ENCODE results near the gene SH2D3A. TPM values are rescaled to one million over a fixed set of nuclear protein-coding genes. Genes with fewer than 3 reads are reported as not detected.

Gene SH2D3A
- total and polyA plus RNA-seq, 2 of the 8 experiments (the other 6 are each of a cell fraction or from before 2014, with no cell fraction given), result 14.5 to 22.1 TPM

DNA sequence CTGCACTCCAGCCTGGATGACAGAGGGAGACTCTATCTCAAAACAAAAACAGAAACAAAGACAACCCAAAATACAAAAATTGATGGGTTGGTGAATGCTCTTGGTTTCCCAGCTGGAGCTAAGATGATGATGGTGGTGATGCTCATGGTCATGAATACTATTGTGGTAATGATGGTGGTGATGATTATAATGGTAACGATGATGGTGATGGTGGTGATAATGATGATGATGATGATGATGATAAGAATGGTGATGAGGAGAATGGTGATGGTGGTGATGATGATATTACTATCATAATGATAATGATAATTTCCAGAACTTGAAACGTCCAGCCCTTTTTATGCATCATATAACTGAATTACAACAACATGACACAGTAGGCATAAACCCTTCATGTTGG is 45.4 kb upstream of the SH2D3A start:
- ChIA-PET CTCF (ENCODE audit: partially characterized antibody) (interaction anchor here (1.0 to 1.2 kb wide), 2 partner anchors 43 to 51 kb away, joined by 3 to 4 read pairs; no protein-coding TSS in a partner anchor), POLR2A (ENCODE audit: partially characterized antibody) (interaction anchor here (0.6 to 1.8 kb wide), 3 partner anchors 10 to 14 kb away, joined by 3 to 7 read pairs (median 3); no protein-coding TSS in a partner anchor)
- Histone ChIP-seq H4K20me1 (replicated peaks in 1 of 2; ENCODE audit: control insufficient read depth in 1 of 2, insufficient read depth in 2 of 2, low read length in 2 of 2) (no peaks in the 10 kb centered on the region), H2AFZ (ENCODE audit: low read length) (no peak overlapping the region), H3K4me2 (ENCODE audit: insufficient read depth in 1 of 2, low read depth in 2 of 2, low read length in 2 of 2) (no peak overlapping the region), H3K9ac (replicated peaks in 1 of 4; ENCODE audit: extremely low read depth in 1 of 4, low read depth in 3 of 4, low read length in 3 of 4) (no peak overlapping the region), H3K23ac (ENCODE audit: insufficient read length) (no peak overlapping the region), H2BK12ac (ENCODE audit: low read depth, low read length) (no peak overlapping the region), H3K27ac (ENCODE audit: low read depth, low read length) (no peak overlapping the region), H4K8ac (ENCODE audit: extremely low read depth, insufficient read depth, low read length) (no peak overlapping the region), H3K23me2 (ENCODE audit: low read depth, low read length) (peaks cover 2% of the 10 kb centered on the region; the same call in 1 of the 2 replicates), H3K18ac (ENCODE audit: extremely low read depth, low read length) (no peak overlapping the region), H2AK5ac (ENCODE audit: low read depth, low read length) (no peak overlapping the region), H2BK120ac (replicated peaks; ENCODE audit: low read depth, low read length) (no peak overlapping the region), H4K91ac (replicated peaks; ENCODE audit: insufficient read length, low read length) (no peak overlapping the region), H3K27me3 (replicated peaks in 1 of 4; ENCODE audit: control insufficient read depth in 3 of 4, extremely low read depth in 1 of 4, insufficient read depth in 3 of 4, low read length in 3 of 4) (no peaks in the 10 kb centered on the region), H2BK5ac (ENCODE audit: low read depth, low read length) (no peak overlapping the region), H4K5ac (ENCODE audit: insufficient read length, low read depth, low read length) (no peak overlapping the region), H3K14ac (ENCODE audit: insufficient read length) (no peak overlapping the region), H3K79me1 (ENCODE audit: low read depth, low read length) (no peaks in the 10 kb centered on the region), H3K4me3 (ENCODE audit: extremely low read depth in 1 of 4, insufficient read depth in 2 of 4, low read depth in 3 of 4, low read length in 4 of 4) (no peak overlapping the region), H3K56ac (replicated peaks; ENCODE audit: insufficient read length, low read depth, low read length) (peak overlapping the region; percentile 59), H2BK20ac (ENCODE audit: low read length) (no peak overlapping the region), H3K36me3 (ENCODE audit: control insufficient read depth in 2 of 4, insufficient read depth in 4 of 4, low read length in 3 of 4) (no peaks in the 10 kb centered on the region), H3K79me2 (ENCODE audit: control insufficient read depth in 1 of 2, insufficient read depth in 2 of 2, low read length in 2 of 2) (no peaks in the 10 kb centered on the region), H3K4ac (replicated peaks; ENCODE audit: insufficient read length, low read depth, low read length) (no peak overlapping the region), H3K4me1 (replicated peaks in 1 of 4; ENCODE audit: control insufficient read depth in 3 of 4, insufficient read depth in 4 of 4, low read length in 3 of 4) (no peaks in the 10 kb centered on the region), H2BK15ac (ENCODE audit: low read length) (no peak overlapping the region), H3K9me3 (ENCODE audit: insufficient read depth in 2 of 2, low read depth in 1 of 2, low read length in 1 of 2) (peaks cover 23 to 51% of the 10 kb centered on the region in 2 experiments)
- DNase-seq (ENCODE audit: low read depth in 1 of 2, low spot score in 2 of 2), result no peak
- 79 to 100% methylated on average over 1 to 2 of the region's 2 CpGs for WGBS, 2 experiments (ENCODE audit: extremely low coverage in 1 of 2, insufficient coverage in 1 of 2, insufficient read length in 1 of 2, insufficient replicate concordance in 2 of 2, low coverage in 1 of 2, low lambda C conversion rate in 2 of 2, missing lambda C conversion rate in 1 of 2)
- no peak for FAIRE-seq
- TF ChIP-seq TAF7 (optimal IDR thresholded peaks at IDR 0.05; ENCODE audit: borderline replicate concordance, low read depth, low read length) (no peak), SP2 (IDR thresholded peaks at IDR 0.05; ENCODE audit: low read length) (no peak), TCF12 (IDR thresholded peaks at IDR 0.05; ENCODE audit: low read depth, low read length) (no peak), CREB1 (IDR thresholded peaks at IDR 0.05) (no peak), SAP30 (IDR thresholded peaks at IDR 0.05; ENCODE audit: insufficient read depth, insufficient replicate concordance, low read length) (no peak), SP4 (IDR thresholded peaks at IDR 0.05; ENCODE audit: low read length) (no peak), HDAC6 (IDR thresholded peaks at IDR 0.05; ENCODE audit: low read depth, low read length) (no peak), SIX5 (IDR thresholded peaks at IDR 0.05; ENCODE audit: low read depth, low read length) (no peak), POLR2A (IDR thresholded peaks at IDR 0.05; ENCODE audit: control extremely low read depth in 1 of 2, low read depth in 2 of 2, low read length in 2 of 2) (no peak), FOSL1 (IDR thresholded peaks at IDR 0.05; ENCODE audit: insufficient read depth, low read depth, low read length) (no peak), EP300 (IDR thresholded peaks at IDR 0.05; ENCODE audit: borderline replicate concordance in 1 of 2, low read depth in 2 of 2, low read length in 2 of 2) (no peak), MAFK (IDR thresholded peaks at IDR 0.05; ENCODE audit: low read depth, low read length) (no peak)
- TF ChIP-seq, protein P1, sequence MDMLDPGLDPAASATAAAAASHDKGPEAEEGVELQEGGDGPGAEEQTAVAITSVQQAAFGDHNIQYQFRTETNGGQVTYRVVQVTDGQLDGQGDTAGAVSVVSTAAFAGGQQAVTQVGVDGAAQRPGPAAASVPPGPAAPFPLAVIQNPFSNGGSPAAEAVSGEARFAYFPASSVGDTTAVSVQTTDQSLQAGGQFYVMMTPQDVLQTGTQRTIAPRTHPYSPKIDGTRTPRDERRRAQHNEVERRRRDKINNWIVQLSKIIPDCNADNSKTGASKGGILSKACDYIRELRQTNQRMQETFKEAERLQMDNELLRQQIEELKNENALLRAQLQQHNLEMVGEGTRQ (IDR thresholded peaks at IDR 0.05; ENCODE audit: low read length), result no peak
- TF ChIP-seq, protein P2, sequence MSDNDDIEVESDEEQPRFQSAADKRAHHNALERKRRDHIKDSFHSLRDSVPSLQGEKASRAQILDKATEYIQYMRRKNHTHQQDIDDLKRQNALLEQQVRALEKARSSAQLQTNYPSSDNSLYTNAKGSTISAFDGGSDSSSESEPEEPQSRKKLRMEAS (IDR thresholded peaks at IDR 0.05), result no peak

Measured in H1 (cell line).